Endothelial cell of umbilical vein (primary cell): ENCODE data around the gene AKAP13. TPM values are rescaled to one million over a fixed set of nuclear protein-coding genes. Genes with fewer than 3 reads are reported as not detected.
A peak's percentile ranks its signal among the peaks of the same experiment; 100 is the strongest.

Source experiments
- BruUV-seq: library from RNA; stranded (reverse); fragments of 400-500 nt; replicated peaks from 2 replicates; lab custom pipeline; 2021; lab: Mats Ljungman, UMichigan
- CTCF ChIA-PET: fragments of 300-600, 350-600 bp; sonication (Branson Sonifier 250); formaldehyde crosslinking; loops from one replicate; lab custom pipeline; 2021; ENCODE audit warnings: antibody characterized with exemption, inconsistent platforms; lab: Charles Lee
- POLR2A ChIA-PET: fragments of 300-600, 350-600 bp; sonication (Branson Sonifier 250); formaldehyde crosslinking; loops from one replicate; lab custom pipeline; 2021; ENCODE audit warnings: antibody characterized with exemption, inconsistent platforms; lab: Charles Lee
- DNase-seq: peaks from one replicate; pipeline ENCODE4 v3.0.0-alpha.2; 2011; ENCODE audit warnings: low read depth, low spot score
- FAIRE-seq: peaks from 2 replicates; lab custom pipeline; 2011; peaks lifted over from hg19 to GRCh38; lab: Jason Lieb, UNC
- H2AFZ ChIP-seq: 2 replicates; pipeline ENCODE4 v1.6.0; 2012; ENCODE audit warnings: low read depth, low read length, control low read depth, inconsistent platforms
- H3K27ac ChIP-seq: 2 replicates; pipeline ENCODE4 v1.5.1; 2011; ENCODE audit warnings: low read depth, mild to moderate bottlenecking, control low read depth, low read length, moderate library complexity; ENCODE audit not compliant: insufficient read depth
- H3K27me3 ChIP-seq, 2 experiments: 2 replicates each; pipeline versions ENCODE4 v1.6.0 to v1.6.1; 2011; ENCODE audit warnings: low read length in 2 of 2, mixed read lengths in 1 of 2; ENCODE audit not compliant: control insufficient read depth in 2 of 2, insufficient read depth in 2 of 2
- H3K36me3 ChIP-seq, 2 experiments: 2 replicates in 1 of 2; 3 replicates in 1 of 2; pipeline ENCODE4 v1.5.1; 2011; ENCODE audit warnings: low read length in 2 of 2, mild to moderate bottlenecking in 1 of 2, moderate library complexity in 1 of 2; ENCODE audit not compliant: control insufficient read depth in 2 of 2, insufficient read depth in 2 of 2; ENCODE audit errors: extremely low read depth in 1 of 2
- H3K4me1 ChIP-seq: 3 replicates; pipeline ENCODE4 v1.5.1; 2011; ENCODE audit warnings: mild to moderate bottlenecking, low read length; ENCODE audit not compliant: control insufficient read depth, insufficient read depth; ENCODE audit errors: extremely low read depth
- H3K4me2 ChIP-seq: 2 replicates; pipeline ENCODE4 v1.6.1; 2011; ENCODE audit warnings: low read length, control low read depth, mixed read lengths; ENCODE audit not compliant: insufficient read depth
- H3K4me3 ChIP-seq, 3 experiments: fragments of 200-600 bp in 1 of 3; sonication (generic), shearing (Covaris generic) in 1 of 3; replicated peaks in 1 of 3; 2 replicates each; pipeline ENCODE4 v1.5.1; 2011 to 2016; ENCODE audit warnings: control low read depth in 3 of 3, low read length in 3 of 3, mild to moderate bottlenecking in 2 of 3, inconsistent platforms in 1 of 3, low read depth in 1 of 3, moderate library complexity in 1 of 3; ENCODE audit not compliant: insufficient read depth in 1 of 3
- H3K79me2 ChIP-seq: 2 replicates; pipeline ENCODE4 v1.6.0; 2012; ENCODE audit warnings: low read length, inconsistent platforms; ENCODE audit not compliant: control insufficient read depth, insufficient read depth
- H3K9ac ChIP-seq: replicated peaks from 2 replicates; pipeline ENCODE3; 2011; ENCODE audit warnings: low read length, control low read depth; ENCODE audit not compliant: insufficient read depth; ENCODE audit errors: extremely low read depth
- H3K9me1 ChIP-seq: replicated peaks from 3 replicates; pipeline ENCODE4 v1.6.0; 2011; ENCODE audit warnings: mild to moderate bottlenecking, low read length; ENCODE audit not compliant: control insufficient read depth, insufficient read depth; ENCODE audit errors: extremely low read depth
- H3K9me3 ChIP-seq: replicated peaks from 2 replicates; pipeline ENCODE4 v1.5.1; 2012; ENCODE audit warnings: low read length, inconsistent platforms; ENCODE audit not compliant: control insufficient read depth, insufficient read depth
- H4K20me1 ChIP-seq: replicated peaks from 2 replicates; pipeline ENCODE3; 2011; ENCODE audit warnings: mild to moderate bottlenecking, low read length; ENCODE audit not compliant: control insufficient read depth, insufficient read depth; ENCODE audit errors: extremely low read depth
- EZH2 ChIP-seq: IDR thresholded peaks from 2 replicates; pipeline ENCODE4 v1.6.1; 2012; ENCODE audit warnings: borderline replicate concordance, low read depth, mild to moderate bottlenecking, moderate library complexity, low read length, inconsistent platforms; ENCODE audit not compliant: severe bottlenecking
- FOS ChIP-seq: IDR thresholded peaks from 2 replicates; pipeline ENCODE4 v1.6.1; 2011; ENCODE audit warnings: mild to moderate bottlenecking, low read length, moderate library complexity, borderline replicate concordance; ENCODE audit not compliant: insufficient read depth
- GATA2 ChIP-seq: IDR thresholded peaks from 2 replicates; pipeline ENCODE4 v1.7.0; 2011; ENCODE audit warnings: low read depth, mild to moderate bottlenecking, moderate library complexity, mixed read lengths, low read length; ENCODE audit not compliant: insufficient read length, insufficient read depth
- JUN ChIP-seq: IDR thresholded peaks from 2 replicates; pipeline ENCODE4 v1.6.1; 2011; ENCODE audit warnings: borderline replicate concordance, low read depth; ENCODE audit not compliant: insufficient read length, insufficient read depth
- MAX ChIP-seq: IDR thresholded peaks from 2 replicates; pipeline ENCODE4 v1.6.1; 2011; ENCODE audit not compliant: insufficient read depth, insufficient read length
- MYC ChIP-seq: IDR thresholded peaks from one replicate; pipeline ENCODE4 v1.6.1; 2011; ENCODE audit warnings: mild to moderate bottlenecking, low read depth, low read length
- POLR2A ChIP-seq: IDR thresholded peaks from 2 replicates; pipeline ENCODE4 v1.6.1; 2012; ENCODE audit warnings: low read depth, mild to moderate bottlenecking, control low read depth, low read length
- POLR2AphosphoS5 ChIP-seq: IDR thresholded peaks from 2 replicates; pipeline ENCODE4 v1.6.1; 2012; ENCODE audit warnings: low read depth, mild to moderate bottlenecking, control low read depth, low read length, moderate library complexity; ENCODE audit not compliant: insufficient read depth
- dilution Hi-C: fragments of 300-500 bp; cut with MboI; formaldehyde crosslinking; loops from one replicate; pipeline ENCODE4 v1.15.0; 2019; ENCODE audit warnings: low sequenced_read_pairs; ENCODE audit not compliant: extremely low pct_ligation_motif_present
- intact Hi-C: fragments of 100-400 bp; cut with micrococcal nuclease; formaldehyde crosslinking; loops from one replicate; pipeline ENCODE4 v1.10.0; 2022
- polyA plus RNA-seq, 4 experiments: library from polyadenylated mRNA; depleted of rRNA in 3 of 4; stranded (reverse) in 3 of 4; unstranded in 1 of 4; fragments of >200 nt; gene quantifications; 2 replicates each; pipeline versions ENCODE4 v1.2.1 to v1.2.3, GENCODE V29; 2011 to 2012; ENCODE audit warnings: missing spikeins in 1 of 4
- total RNA-seq: library from RNA; stranded (reverse); gene quantifications from 2 replicates; pipeline ENCODE4 v1.2.3, GENCODE V29; 2021
- TF ChIP-seq, protein P1 (sequence below), 2 donors: IDR thresholded peaks; 1 replicate in 1 of 2; 2 replicates in 1 of 2; pipeline ENCODE4 v1.5.1; 2011; ENCODE audit warnings: low read length in 2 of 2, mild to moderate bottlenecking in 2 of 2, moderate library complexity in 2 of 2, control low read depth in 1 of 2, inconsistent platforms in 1 of 2, low read depth in 1 of 2; ENCODE audit not compliant: insufficient read depth in 1 of 2; ENCODE audit errors: extremely low read depth in 1 of 2

Gene AKAP13
- total and polyA plus RNA-seq, 2 donors (not counting 3 experiments of a cell fraction or from before 2014, with no cell fraction given) = 22.8 to 87.8 TPM

DNA sequence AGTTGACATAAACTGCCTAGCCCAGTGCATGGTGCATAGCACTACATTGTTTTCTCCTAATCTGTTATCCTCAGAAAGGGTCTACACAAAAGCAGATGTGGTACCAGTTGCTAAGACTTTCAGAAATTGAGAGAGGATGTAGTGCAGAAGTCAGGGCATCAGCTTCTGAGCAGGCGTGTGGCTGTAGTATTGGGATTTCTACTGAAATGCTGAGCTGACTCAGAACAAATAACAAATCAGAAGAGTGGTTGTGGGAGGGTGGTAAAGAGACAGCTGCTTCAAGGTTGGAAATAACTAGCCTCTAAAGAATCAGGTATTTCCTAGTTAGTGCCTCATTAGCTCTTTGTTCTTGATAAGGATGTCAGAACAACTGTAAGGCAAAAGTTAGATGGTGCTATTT, 161.3 kb downstream of the AKAP13 start:
- no peak overlapping the region for H3K4me3 ChIP-seq
- H3K9ac ChIP-seq = no peak overlapping the region
- FAIRE-seq (peak; percentile 37), DNase-seq (no peak)
- no peaks in the 10 kb centered on the region for H3K79me2 ChIP-seq
- BruUV-seq = no TSS peak
- H3K4me2 ChIP-seq = no peak overlapping the region
- TF ChIP-seq, protein P1, sequence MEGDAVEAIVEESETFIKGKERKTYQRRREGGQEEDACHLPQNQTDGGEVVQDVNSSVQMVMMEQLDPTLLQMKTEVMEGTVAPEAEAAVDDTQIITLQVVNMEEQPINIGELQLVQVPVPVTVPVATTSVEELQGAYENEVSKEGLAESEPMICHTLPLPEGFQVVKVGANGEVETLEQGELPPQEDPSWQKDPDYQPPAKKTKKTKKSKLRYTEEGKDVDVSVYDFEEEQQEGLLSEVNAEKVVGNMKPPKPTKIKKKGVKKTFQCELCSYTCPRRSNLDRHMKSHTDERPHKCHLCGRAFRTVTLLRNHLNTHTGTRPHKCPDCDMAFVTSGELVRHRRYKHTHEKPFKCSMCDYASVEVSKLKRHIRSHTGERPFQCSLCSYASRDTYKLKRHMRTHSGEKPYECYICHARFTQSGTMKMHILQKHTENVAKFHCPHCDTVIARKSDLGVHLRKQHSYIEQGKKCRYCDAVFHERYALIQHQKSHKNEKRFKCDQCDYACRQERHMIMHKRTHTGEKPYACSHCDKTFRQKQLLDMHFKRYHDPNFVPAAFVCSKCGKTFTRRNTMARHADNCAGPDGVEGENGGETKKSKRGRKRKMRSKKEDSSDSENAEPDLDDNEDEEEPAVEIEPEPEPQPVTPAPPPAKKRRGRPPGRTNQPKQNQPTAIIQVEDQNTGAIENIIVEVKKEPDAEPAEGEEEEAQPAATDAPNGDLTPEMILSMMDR (IDR thresholded peaks at IDR 0.05; ENCODE audit: extremely low read depth in 1 of 2, insufficient read depth in 1 of 2, low read depth in 1 of 2, low read length in 2 of 2) = no peak
- TF ChIP-seq MYC (no peak), MAX (no peak), EZH2 (no peak), POLR2A (no peak), POLR2AphosphoS5 (no peak), GATA2 (no peak), JUN (no peak), FOS (no peak)
- H2AFZ ChIP-seq = no peak overlapping the region
- no peaks in the 10 kb centered on the region for H3K9me3 ChIP-seq
- peaks cover 4% of the 10 kb centered on the region for H4K20me1 ChIP-seq
- peaks cover 6% of the 10 kb centered on the region for H3K4me1 ChIP-seq
- dilution Hi-C loops = no loop called here
- H3K36me3 ChIP-seq = peaks cover 0 to 3% of the 10 kb centered on the region in 2 experiments
- intact Hi-C loops = loop anchor here (5.0 kb wide), 1 partner anchor 41 kb away; no protein-coding TSS in a partner anchor
- no peaks in the 10 kb centered on the region for H3K9me1 ChIP-seq
- no peak overlapping the region for H3K27ac ChIP-seq
- H3K27me3 ChIP-seq = no peaks in the 10 kb centered on the region
- ChIA-PET CTCF (interaction anchor here (0.7 to 2.1 kb wide), 3 partner anchors 8 to 245 kb away, joined by 3 to 5 read pairs (median 3); no protein-coding TSS in a partner anchor), POLR2A (no interaction called here)
